ENCODE measurements around the gene PIGW.

DNA sequence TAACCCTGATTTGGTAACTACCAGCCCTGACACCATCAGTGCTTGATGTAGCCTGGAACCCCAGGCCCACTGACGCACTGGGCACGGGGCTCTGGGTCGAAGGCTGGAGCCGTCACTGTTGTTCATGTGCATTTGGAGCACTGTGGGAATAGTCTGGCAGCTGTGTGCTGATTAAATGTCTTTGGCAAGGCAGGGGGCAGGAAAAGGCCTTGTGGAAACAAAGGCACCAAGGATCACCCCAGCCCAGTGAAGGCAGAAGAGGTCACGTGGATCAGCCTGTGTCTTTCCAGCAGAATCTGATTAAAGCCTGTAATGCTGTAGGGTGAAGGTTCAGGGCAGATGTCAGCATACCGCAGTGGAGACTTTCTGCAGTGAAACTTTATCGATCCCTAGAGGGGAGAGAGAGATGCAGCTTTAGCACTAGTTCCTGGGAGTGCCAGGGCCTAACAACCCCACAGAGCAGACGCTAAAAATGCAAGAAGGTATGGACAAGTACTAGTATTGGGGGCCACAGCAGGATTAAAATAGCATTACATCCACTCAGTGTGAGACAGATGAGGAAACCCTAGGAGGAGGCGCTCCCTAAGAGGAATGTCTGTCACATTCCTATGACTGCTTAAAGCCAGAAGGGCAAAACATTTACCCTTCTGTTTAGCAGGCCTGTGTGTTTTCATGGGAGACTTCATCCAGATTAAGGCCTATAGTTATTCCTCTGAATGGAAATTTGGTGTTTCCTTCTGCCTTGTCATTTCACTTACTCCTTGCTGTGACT lies 38.6 kb upstream of the PIGW start:
- TF ChIP-seq, protein P1, sequence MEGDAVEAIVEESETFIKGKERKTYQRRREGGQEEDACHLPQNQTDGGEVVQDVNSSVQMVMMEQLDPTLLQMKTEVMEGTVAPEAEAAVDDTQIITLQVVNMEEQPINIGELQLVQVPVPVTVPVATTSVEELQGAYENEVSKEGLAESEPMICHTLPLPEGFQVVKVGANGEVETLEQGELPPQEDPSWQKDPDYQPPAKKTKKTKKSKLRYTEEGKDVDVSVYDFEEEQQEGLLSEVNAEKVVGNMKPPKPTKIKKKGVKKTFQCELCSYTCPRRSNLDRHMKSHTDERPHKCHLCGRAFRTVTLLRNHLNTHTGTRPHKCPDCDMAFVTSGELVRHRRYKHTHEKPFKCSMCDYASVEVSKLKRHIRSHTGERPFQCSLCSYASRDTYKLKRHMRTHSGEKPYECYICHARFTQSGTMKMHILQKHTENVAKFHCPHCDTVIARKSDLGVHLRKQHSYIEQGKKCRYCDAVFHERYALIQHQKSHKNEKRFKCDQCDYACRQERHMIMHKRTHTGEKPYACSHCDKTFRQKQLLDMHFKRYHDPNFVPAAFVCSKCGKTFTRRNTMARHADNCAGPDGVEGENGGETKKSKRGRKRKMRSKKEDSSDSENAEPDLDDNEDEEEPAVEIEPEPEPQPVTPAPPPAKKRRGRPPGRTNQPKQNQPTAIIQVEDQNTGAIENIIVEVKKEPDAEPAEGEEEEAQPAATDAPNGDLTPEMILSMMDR (IDR thresholded peaks at IDR 0.05 in 2 of 3, conservative IDR thresholded peaks at IDR 0.05 in 1 of 3; ENCODE audit: control insufficient read depth in 2 of 3, extremely low read depth in 1 of 3, insufficient read depth in 1 of 3, low read depth in 3 of 3, low read length in 3 of 3): no peak
- TF ChIP-seq FOS (IDR thresholded peaks at IDR 0.05; ENCODE audit: borderline replicate concordance, extremely low read depth, insufficient read length): no peak
- TF ChIP-seq GATAD2B (conservative IDR thresholded peaks at IDR 0.05; ENCODE audit: low read depth): no peak
- no peak for TF ChIP-seq TAF1 (IDR thresholded peaks at IDR 0.05; ENCODE audit: borderline replicate concordance, low read depth, low read length)
- TF ChIP-seq, protein P2, sequence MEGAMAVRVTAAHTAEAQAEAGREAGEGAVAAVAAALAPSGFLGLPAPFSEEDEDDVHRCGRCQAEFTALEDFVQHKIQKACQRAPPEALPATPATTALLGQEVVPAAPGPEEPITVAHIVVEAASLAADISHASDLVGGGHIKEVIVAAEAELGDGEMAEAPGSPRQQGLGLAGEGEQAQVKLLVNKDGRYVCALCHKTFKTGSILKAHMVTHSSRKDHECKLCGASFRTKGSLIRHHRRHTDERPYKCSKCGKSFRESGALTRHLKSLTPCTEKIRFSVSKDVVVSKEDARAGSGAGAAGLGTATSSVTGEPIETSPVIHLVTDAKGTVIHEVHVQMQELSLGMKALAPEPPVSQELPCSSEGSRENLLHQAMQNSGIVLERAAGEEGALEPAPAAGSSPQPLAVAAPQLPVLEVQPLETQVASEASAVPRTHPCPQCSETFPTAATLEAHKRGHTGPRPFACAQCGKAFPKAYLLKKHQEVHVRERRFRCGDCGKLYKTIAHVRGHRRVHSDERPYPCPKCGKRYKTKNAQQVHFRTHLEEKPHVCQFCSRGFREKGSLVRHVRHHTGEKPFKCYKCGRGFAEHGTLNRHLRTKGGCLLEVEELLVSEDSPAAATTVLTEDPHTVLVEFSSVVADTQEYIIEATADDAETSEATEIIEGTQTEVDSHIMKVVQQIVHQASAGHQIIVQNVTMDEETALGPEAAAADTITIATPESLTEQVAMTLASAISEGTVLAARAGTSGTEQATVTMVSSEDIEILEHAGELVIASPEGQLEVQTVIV (IDR thresholded peaks at IDR 0.05; ENCODE audit: borderline replicate concordance, partially characterized antibody): no peak
- no peak for TF ChIP-seq SMC3 (IDR thresholded peaks at IDR 0.05; ENCODE audit: borderline replicate concordance, low read length)
- no peak for TF ChIP-seq NFYB (IDR thresholded peaks at IDR 0.05; ENCODE audit: insufficient read depth, low read depth, low read length)
- no peak for TF ChIP-seq NR2C2 (IDR thresholded peaks at IDR 0.05; ENCODE audit: borderline replicate concordance, control insufficient read depth, insufficient read length, low read depth)
- TF ChIP-seq SPI1 (IDR thresholded peaks at IDR 0.05; ENCODE audit: borderline replicate concordance, insufficient read depth, low read depth, low read length): no peak
